ENCODE measurements around the gene RASGRF2. TPM values are rescaled to one million over a fixed set of nuclear protein-coding genes. Genes with fewer than 3 reads are reported as not detected.

RASGRF2 gene
- total and polyA plus RNA-seq, 2 experiments from 2014 or later: 0.04 TPM; not detected in 1

DNA sequence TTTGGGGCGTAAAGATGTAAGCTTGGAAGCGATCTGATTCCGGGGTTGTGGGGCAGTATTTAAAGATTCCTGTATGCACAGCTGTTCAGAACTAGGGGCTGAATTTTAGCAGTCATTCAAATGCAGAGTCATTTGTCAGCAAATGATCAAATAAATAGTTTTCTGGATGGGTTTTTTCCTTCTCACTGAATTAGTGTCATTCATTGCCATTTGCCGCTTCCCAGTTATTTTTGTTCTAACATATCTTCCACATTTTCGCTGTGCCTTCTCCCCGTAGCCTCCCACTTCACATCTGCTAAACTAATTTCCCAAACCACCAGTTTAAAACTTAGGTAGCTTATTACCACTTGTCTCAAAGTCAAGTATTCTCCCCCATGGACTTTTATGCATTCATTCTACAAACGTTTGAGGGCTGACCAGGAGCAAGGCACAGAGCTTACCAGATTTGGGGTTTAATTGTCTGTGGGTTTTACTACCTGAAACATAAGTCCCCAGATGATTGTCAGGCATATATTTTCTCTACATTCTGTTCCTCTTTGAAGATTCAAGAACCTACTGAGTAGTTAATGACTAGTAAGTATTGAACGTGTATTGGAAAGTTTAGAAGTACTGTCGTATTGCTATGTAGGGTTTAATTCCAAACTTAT lies 231.7 kb downstream of the RASGRF2 start:
- DNase-seq: no peak
- Histone ChIP-seq H3K4me1 (ENCODE audit: insufficient read depth) (0 out of 2 replicates have a peak, but pooled peaks cover 4% of the 10 kb centered on the region), H3K9me2 (ENCODE audit: insufficient read depth) (no peaks in the 10 kb centered on the region), H3F3A (ENCODE audit: insufficient read depth) (no peaks in the 10 kb centered on the region), H4K20me1 (ENCODE audit: insufficient read depth) (no peaks in the 10 kb centered on the region), H3K27me3 (replicated peaks; ENCODE audit: insufficient read depth) (peaks cover 7% of the 10 kb centered on the region), H3K4me3 (no peak overlapping the region), H3K4me2 (ENCODE audit: unreplicated experiment) (no peak overlapping the region), H3K9me3 (ENCODE audit: low read depth) (no peaks in the 10 kb centered on the region), H3K9ac (no peak overlapping the region), H2AFZ (no peak overlapping the region), H3K79me2 (ENCODE audit: insufficient read depth) (no peaks in the 10 kb centered on the region), H3K27ac (no peak overlapping the region), H3K36me3 (ENCODE audit: low read depth) (no peaks in the 10 kb centered on the region)
- in situ Hi-C loops (cut with MboI): loop anchor here (25.0 kb wide), 1 partner anchor 505 kb away; no protein-coding TSS in a partner anchor
- 77 to 81% methylated on average over 9 of the region's 9 CpGs for WGBS, 2 experiments (ENCODE audit: low coverage in 1 of 2, low lambda C conversion rate in 2 of 2, missing lambda C conversion rate in 2 of 2)
- no peak for TF ChIP-seq EZH2phosphoT487 (IDR thresholded peaks at IDR 0.05; ENCODE audit: insufficient read depth, low read depth)
- TF ChIP-seq EZH2 (IDR thresholded peaks at IDR 0.05; ENCODE audit: insufficient read depth, poor library complexity, severe bottlenecking): no peak

GRCh38 chr5:81192373-81192750 lies 232.2 kb downstream of the RASGRF2 start:
- Histone ChIP-seq H3K27ac (no peak overlapping the region), H3K4me3 (no peak overlapping the region), H2AFZ (no peak overlapping the region), H4K20me1 (ENCODE audit: insufficient read depth) (no peaks in the 10 kb centered on the region), H3K27me3 (replicated peaks; ENCODE audit: insufficient read depth) (peaks cover 7% of the 10 kb centered on the region), H3K79me2 (ENCODE audit: insufficient read depth) (no peaks in the 10 kb centered on the region), H3K9me2 (ENCODE audit: insufficient read depth) (no peaks in the 10 kb centered on the region), H3F3A (ENCODE audit: insufficient read depth) (no peaks in the 10 kb centered on the region), H3K4me1 (ENCODE audit: insufficient read depth) (0 out of 2 replicates have a peak, but pooled peaks cover 4% of the 10 kb centered on the region), H3K9ac (no peak overlapping the region), H3K4me2 (ENCODE audit: unreplicated experiment) (no peak overlapping the region), H3K9me3 (ENCODE audit: low read depth) (no peaks in the 10 kb centered on the region), H3K36me3 (ENCODE audit: low read depth) (no peaks in the 10 kb centered on the region)
- TF ChIP-seq EZH2 (IDR thresholded peaks at IDR 0.05; ENCODE audit: insufficient read depth, poor library complexity, severe bottlenecking) (no peak), EZH2phosphoT487 (IDR thresholded peaks at IDR 0.05; ENCODE audit: insufficient read depth, low read depth) (no peak)
- in situ Hi-C loops (cut with MboI): loop anchor here (25.0 kb wide), 1 partner anchor 505 kb away; no protein-coding TSS in a partner anchor
- no peak for DNase-seq
- WGBS, 2 experiments (ENCODE audit: low coverage in 1 of 2, low lambda C conversion rate in 2 of 2, missing lambda C conversion rate in 2 of 2): 79 to 82% methylated on average over 8 of the region's 8 CpGs

DNA sequence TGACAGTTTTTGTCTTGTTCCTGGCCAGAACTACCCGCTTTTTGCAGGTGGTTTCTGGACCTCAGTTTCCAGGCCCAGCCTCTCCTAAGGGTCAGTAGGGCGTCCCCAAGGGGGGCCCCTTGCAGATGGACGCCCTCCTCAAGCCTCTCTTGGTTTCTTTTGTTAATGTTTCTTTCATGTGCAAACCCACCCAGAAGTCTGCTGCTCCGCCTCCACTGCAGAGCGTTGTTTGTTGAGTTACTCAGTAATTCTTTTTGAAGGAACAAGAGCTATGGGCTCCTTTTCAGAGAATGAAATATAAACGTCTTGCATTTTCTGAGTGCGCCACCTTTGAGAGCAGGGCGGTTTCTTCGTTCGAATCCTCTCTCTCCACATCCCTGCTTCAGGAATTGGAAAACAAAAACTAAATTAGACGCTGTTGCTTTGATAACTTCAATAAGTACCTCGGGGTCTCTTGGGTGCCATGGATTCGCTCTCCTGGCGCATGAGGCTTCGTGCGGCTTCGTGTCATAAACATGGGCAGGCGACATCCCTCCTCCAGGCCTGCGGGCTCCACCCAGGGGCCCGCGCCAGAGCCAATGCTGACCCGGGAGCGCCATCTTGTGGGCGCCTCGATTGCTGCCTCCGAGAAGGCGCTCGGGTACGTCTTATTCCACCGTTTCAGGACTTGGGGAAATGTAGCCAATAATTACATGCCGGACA lies 234.6 kb downstream of the RASGRF2 start:
- WGBS, 2 experiments (ENCODE audit: low coverage in 1 of 2, low lambda C conversion rate in 2 of 2, missing lambda C conversion rate in 2 of 2): 26 to 27% methylated on average over 31 of the region's 31 CpGs
- no peaks in the 10 kb centered on the region for H3K36me3 ChIP-seq (ENCODE audit: low read depth)
- TF ChIP-seq EZH2 (IDR thresholded peaks at IDR 0.05; ENCODE audit: insufficient read depth, poor library complexity, severe bottlenecking) (no peak), EZH2phosphoT487 (IDR thresholded peaks at IDR 0.05; ENCODE audit: insufficient read depth, low read depth) (no peak)
- H3K4me2 ChIP-seq (ENCODE audit: unreplicated experiment): peak overlapping the region; percentile 33
- H3K9ac ChIP-seq: no peak overlapping the region
- no peaks in the 10 kb centered on the region for H3K9me3 ChIP-seq (ENCODE audit: low read depth)
- in situ Hi-C loops (cut with MboI): loop anchor here (25.0 kb wide), 1 partner anchor 507 kb away; no protein-coding TSS in a partner anchor
- no peaks in the 10 kb centered on the region for H4K20me1 ChIP-seq (ENCODE audit: insufficient read depth)
- no peaks in the 10 kb centered on the region for H3K79me2 ChIP-seq (ENCODE audit: insufficient read depth)
- 0 out of 2 replicates have a peak, but pooled peaks cover 4% of the 10 kb centered on the region for H3K4me1 ChIP-seq (ENCODE audit: insufficient read depth)
- H3K27ac ChIP-seq: no peak overlapping the region
- H2AFZ ChIP-seq: peak overlapping the region; percentile 82
- peak; percentile 84 for DNase-seq
- H3K9me2 ChIP-seq (ENCODE audit: insufficient read depth): no peaks in the 10 kb centered on the region
- H3K27me3 ChIP-seq (replicated peaks; ENCODE audit: insufficient read depth): peaks cover 7% of the 10 kb centered on the region
- H3F3A ChIP-seq (ENCODE audit: insufficient read depth): no peaks in the 10 kb centered on the region
- H3K4me3 ChIP-seq: no peak overlapping the region

DNA sequence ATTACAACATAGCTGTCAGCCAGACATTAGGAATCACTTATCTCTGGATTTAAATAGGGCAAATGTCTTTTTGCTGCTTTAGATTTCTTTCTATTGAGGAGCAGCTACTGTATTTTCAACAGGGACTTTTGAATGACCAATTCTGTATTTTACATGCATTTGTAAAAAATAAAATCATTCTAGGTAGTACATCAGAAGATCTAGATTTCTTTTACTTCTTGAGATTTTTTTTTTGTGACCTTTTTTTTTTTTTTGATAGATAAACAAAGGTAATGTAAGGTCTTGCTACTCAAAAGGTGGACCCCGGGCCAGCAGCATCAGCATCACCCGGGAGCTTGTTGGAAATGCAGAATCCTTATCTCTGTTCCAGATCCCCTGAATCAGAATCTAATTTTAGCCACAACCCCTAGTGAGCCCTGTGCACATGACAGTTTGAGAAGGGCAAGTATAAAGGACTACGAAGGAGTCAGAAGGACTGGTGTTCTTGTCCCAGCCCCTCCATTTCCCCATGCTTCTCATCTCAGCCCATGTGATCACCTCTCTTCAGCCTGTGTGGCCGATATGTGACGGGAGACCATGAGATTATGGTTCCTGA lies 235.3 kb downstream of the RASGRF2 start:
- no peak overlapping the region for H3K27ac ChIP-seq
- H2AFZ ChIP-seq: peak overlapping the region; percentile 82
- peaks cover 7% of the 10 kb centered on the region for H3K27me3 ChIP-seq (replicated peaks; ENCODE audit: insufficient read depth)
- peak; percentile 15 for DNase-seq
- H3K9me3 ChIP-seq (ENCODE audit: low read depth): no peaks in the 10 kb centered on the region
- no peaks in the 10 kb centered on the region for H3K36me3 ChIP-seq (ENCODE audit: low read depth)
- H3K79me2 ChIP-seq (ENCODE audit: insufficient read depth): no peaks in the 10 kb centered on the region
- TF ChIP-seq EZH2phosphoT487 (IDR thresholded peaks at IDR 0.05; ENCODE audit: insufficient read depth, low read depth) (no peak), EZH2 (IDR thresholded peaks at IDR 0.05; ENCODE audit: insufficient read depth, poor library complexity, severe bottlenecking) (no peak)
- H3K9me2 ChIP-seq (ENCODE audit: insufficient read depth): no peaks in the 10 kb centered on the region
- H3F3A ChIP-seq (ENCODE audit: insufficient read depth): no peaks in the 10 kb centered on the region
- 0 out of 2 replicates have a peak, but pooled peaks cover 4% of the 10 kb centered on the region for H3K4me1 ChIP-seq (ENCODE audit: insufficient read depth)
- peak overlapping the region; percentile 33 for H3K4me2 ChIP-seq (ENCODE audit: unreplicated experiment)
- no peaks in the 10 kb centered on the region for H4K20me1 ChIP-seq (ENCODE audit: insufficient read depth)
- in situ Hi-C loops (cut with MboI): loop anchor here (25.0 kb wide), 1 partner anchor 508 kb away; no protein-coding TSS in a partner anchor
- WGBS, 2 experiments (ENCODE audit: low coverage in 1 of 2, low lambda C conversion rate in 2 of 2, missing lambda C conversion rate in 2 of 2): 40 to 42% methylated on average over 5 of the region's 5 CpGs
- H3K4me3 ChIP-seq: no peak overlapping the region
- H3K9ac ChIP-seq: no peak overlapping the region

Data from GM23248 (cell line).